ENCODE measurements around the gene MS4A6E. TPM values are rescaled to one million over a fixed set of nuclear protein-coding genes. Genes with fewer than 3 reads are reported as not detected.

Gene MS4A6E
- total and polyA plus RNA-seq, 2 experiments from 2014 or later: not detected

DNA sequence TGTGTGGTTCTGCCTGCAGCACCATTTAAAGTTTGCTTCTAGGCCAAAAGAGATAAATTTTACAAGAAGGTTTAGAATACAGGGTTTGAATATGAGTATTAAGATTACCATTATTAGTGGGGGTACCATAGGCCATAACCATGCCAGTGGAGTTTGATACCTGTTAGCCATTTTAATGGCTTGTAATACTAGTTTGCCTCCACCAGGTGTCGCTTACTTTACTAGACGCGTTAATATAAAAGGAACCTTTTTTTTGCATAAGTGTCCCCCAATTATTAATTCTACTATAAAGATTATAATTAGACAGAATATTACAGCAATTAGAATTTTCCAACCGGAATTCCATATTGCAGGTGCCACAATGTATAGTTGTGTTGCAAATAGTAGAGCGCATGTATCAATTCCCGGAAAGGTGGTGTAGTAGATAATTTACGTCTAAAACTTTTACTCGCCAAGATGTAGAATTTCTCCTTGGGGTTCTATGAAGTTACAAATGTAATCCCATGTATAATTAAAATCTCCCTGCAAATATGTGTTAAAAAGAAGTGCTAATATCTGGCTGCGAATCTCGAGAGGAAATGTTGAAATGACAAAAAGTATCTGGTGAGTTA is 16.1 kb downstream of the MS4A6E start:
- DNase-seq (ENCODE audit: low spot score) (peak; percentile 67), ATAC-seq (no peak)
- H3K9me3 Mint-ChIP-seq: peaks cover 3% of the 10 kb centered on the region; the same call in 2 of the 3 replicates
- Histone ChIP-seq H4K20me1 (replicated peaks; ENCODE audit: insufficient read depth) (no peaks in the 10 kb centered on the region), H3F3A (replicated peaks; ENCODE audit: low read depth) (no peaks in the 10 kb centered on the region), H3K4me3 (no peak overlapping the region), H3K27ac (ENCODE audit: low read depth) (no peak overlapping the region), H3K9me2 (ENCODE audit: insufficient read depth) (no peaks in the 10 kb centered on the region), H2AFZ (no peak overlapping the region), H3K27me3 (ENCODE audit: insufficient read depth) (no peaks in the 10 kb centered on the region), H3K36me3 (ENCODE audit: insufficient read depth) (no peaks in the 10 kb centered on the region), H3K79me2 (replicated peaks; ENCODE audit: insufficient read depth) (no peaks in the 10 kb centered on the region), H3K4me1 (ENCODE audit: insufficient read depth) (no peaks in the 10 kb centered on the region), H3K4me2 (no peak overlapping the region)
- no peak overlapping the region for H3K27ac Mint-ChIP-seq
- H3K4me3 Mint-ChIP-seq: no peak overlapping the region
- H3K36me3 Mint-ChIP-seq (ENCODE audit: low read depth): no peaks in the 10 kb centered on the region
- TF ChIP-seq, protein P1, sequence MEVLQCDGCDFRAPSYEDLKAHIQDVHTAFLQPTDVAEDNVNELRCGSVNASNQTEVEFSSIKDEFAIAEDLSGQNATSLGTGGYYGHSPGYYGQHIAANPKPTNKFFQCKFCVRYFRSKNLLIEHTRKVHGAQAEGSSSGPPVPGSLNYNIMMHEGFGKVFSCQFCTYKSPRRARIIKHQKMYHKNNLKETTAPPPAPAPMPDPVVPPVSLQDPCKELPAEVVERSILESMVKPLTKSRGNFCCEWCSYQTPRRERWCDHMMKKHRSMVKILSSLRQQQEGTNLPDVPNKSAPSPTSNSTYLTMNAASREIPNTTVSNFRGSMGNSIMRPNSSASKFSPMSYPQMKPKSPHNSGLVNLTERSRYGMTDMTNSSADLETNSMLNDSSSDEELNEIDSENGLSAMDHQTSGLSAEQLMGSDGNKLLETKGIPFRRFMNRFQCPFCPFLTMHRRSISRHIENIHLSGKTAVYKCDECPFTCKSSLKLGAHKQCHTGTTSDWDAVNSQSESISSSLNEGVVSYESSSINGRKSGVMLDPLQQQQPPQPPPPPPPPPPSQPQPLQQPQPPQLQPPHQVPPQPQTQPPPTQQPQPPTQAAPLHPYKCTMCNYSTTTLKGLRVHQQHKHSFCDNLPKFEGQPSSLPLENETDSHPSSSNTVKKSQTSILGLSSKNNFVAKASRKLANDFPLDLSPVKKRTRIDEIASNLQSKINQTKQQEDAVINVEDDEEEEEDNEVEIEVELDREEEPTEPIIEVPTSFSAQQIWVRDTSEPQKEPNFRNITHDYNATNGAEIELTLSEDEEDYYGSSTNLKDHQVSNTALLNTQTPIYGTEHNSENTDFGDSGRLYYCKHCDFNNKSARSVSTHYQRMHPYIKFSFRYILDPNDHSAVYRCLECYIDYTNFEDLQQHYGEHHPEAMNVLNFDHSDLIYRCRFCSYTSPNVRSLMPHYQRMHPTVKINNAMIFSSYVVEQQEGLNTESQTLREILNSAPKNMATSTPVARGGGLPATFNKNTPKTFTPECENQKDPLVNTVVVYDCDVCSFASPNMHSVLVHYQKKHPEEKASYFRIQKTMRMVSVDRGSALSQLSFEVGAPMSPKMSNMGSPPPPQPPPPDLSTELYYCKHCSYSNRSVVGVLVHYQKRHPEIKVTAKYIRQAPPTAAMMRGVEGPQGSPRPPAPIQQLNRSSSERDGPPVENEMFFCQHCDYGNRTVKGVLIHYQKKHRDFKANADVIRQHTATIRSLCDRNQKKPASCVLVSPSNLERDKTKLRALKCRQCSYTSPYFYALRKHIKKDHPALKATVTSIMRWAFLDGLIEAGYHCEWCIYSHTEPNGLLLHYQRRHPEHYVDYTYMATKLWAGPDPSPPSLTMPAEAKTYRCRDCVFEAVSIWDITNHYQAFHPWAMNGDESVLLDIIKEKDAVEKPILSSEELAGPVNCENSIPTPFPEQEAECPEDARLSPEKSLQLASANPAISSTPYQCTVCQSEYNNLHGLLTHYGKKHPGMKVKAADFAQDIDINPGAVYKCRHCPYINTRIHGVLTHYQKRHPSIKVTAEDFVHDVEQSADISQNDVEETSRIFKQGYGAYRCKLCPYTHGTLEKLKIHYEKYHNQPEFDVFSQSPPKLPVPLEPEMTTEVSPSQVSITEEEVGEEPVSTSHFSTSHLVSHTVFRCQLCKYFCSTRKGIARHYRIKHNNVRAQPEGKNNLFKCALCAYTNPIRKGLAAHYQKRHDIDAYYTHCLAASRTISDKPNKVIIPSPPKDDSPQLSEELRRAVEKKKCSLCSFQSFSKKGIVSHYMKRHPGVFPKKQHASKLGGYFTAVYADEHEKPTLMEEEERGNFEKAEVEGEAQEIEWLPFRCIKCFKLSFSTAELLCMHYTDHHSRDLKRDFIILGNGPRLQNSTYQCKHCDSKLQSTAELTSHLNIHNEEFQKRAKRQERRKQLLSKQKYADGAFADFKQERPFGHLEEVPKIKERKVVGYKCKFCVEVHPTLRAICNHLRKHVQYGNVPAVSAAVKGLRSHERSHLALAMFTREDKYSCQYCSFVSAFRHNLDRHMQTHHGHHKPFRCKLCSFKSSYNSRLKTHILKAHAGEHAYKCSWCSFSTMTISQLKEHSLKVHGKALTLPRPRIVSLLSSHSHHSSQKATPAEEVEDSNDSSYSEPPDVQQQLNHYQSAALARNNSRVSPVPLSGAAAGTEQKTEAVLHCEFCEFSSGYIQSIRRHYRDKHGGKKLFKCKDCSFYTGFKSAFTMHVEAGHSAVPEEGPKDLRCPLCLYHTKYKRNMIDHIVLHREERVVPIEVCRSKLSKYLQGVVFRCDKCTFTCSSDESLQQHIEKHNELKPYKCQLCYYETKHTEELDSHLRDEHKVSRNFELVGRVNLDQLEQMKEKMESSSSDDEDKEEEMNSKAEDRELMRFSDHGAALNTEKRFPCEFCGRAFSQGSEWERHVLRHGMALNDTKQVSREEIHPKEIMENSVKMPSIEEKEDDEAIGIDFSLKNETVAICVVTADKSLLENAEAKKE (CRISPR knock-in tag; IDR thresholded peaks at IDR 0.05): no peak
- TF ChIP-seq, protein P2, sequence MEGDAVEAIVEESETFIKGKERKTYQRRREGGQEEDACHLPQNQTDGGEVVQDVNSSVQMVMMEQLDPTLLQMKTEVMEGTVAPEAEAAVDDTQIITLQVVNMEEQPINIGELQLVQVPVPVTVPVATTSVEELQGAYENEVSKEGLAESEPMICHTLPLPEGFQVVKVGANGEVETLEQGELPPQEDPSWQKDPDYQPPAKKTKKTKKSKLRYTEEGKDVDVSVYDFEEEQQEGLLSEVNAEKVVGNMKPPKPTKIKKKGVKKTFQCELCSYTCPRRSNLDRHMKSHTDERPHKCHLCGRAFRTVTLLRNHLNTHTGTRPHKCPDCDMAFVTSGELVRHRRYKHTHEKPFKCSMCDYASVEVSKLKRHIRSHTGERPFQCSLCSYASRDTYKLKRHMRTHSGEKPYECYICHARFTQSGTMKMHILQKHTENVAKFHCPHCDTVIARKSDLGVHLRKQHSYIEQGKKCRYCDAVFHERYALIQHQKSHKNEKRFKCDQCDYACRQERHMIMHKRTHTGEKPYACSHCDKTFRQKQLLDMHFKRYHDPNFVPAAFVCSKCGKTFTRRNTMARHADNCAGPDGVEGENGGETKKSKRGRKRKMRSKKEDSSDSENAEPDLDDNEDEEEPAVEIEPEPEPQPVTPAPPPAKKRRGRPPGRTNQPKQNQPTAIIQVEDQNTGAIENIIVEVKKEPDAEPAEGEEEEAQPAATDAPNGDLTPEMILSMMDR (conservative IDR thresholded peaks at IDR 0.05; ENCODE audit: low read depth in 2 of 2): peak; percentile 50 to 80
- H3K4me1 Mint-ChIP-seq: peaks cover 3% of the 10 kb centered on the region; the same call in 1 of the 3 replicates
- H3K27me3 Mint-ChIP-seq (ENCODE audit: insufficient read depth, low read depth, poor library complexity): no peaks in the 10 kb centered on the region

DNA sequence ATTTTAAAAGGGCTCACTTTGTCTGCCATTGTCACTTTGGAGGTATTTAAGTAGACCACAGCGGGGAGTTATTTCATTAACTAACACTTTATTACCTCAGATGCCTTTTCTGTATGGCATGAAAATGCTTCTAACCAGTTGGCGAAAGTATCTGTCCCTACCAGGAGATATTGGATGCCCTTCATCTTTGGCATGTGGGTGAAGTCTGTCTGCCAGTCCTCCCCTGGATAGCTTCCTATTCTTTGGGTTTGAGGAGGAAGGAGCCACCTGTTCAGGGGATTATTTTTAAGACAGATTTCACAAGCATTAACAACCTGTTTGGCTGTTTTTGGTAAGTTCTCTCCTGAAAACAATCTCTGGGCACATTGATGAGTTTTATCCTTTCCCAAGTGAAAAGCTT is 17.1 kb downstream of the MS4A6E start:
- TF ChIP-seq EZH2 (IDR thresholded peaks at IDR 0.05; ENCODE audit: low read depth, unreplicated experiment) (no peak), EZH2phosphoT487 (IDR thresholded peaks at IDR 0.05; ENCODE audit: unreplicated experiment) (no peak), NANOG (IDR thresholded peaks at IDR 0.05; ENCODE audit: borderline replicate concordance) (no peak), CREB1 (CRISPR knock-in tag; IDR thresholded peaks at IDR 0.05; ENCODE audit: low read depth) (no peak)

More for the DNA sequence above, 17.1 kb downstream of the MS4A6E start:
- Histone ChIP-seq H3K27me3 (ENCODE audit: insufficient read depth) (no peaks in the 10 kb centered on the region), H3K9me2 (ENCODE audit: insufficient read depth) (no peaks in the 10 kb centered on the region), H3K4me2 (no peak overlapping the region), H3K79me2 (replicated peaks; ENCODE audit: insufficient read depth) (no peaks in the 10 kb centered on the region), H3K4me3 (no peak overlapping the region), H2AFZ (no peak overlapping the region), H4K20me1 (replicated peaks; ENCODE audit: insufficient read depth) (no peaks in the 10 kb centered on the region), H3K36me3 (ENCODE audit: insufficient read depth) (no peaks in the 10 kb centered on the region), H3K27ac (ENCODE audit: low read depth) (no peak overlapping the region), H3F3A (replicated peaks; ENCODE audit: low read depth) (no peaks in the 10 kb centered on the region), H3K4me1 (ENCODE audit: insufficient read depth) (no peaks in the 10 kb centered on the region)
- H3K27ac Mint-ChIP-seq: no peak overlapping the region
- peaks cover 3% of the 10 kb centered on the region; the same call in 2 of the 3 replicates for H3K9me3 Mint-ChIP-seq
- peaks cover 3% of the 10 kb centered on the region; the same call in 1 of the 3 replicates for H3K4me1 Mint-ChIP-seq
- no peak for ATAC-seq
- H3K27me3 Mint-ChIP-seq (ENCODE audit: insufficient read depth, low read depth, poor library complexity): no peaks in the 10 kb centered on the region
- no peak overlapping the region for H3K4me3 Mint-ChIP-seq
- DNase-seq (ENCODE audit: low spot score): no peak
- H3K36me3 Mint-ChIP-seq (ENCODE audit: low read depth): no peaks in the 10 kb centered on the region

Measured in GM23338 (cell line).